ENCODE results near the gene IFNL4.

DNA sequence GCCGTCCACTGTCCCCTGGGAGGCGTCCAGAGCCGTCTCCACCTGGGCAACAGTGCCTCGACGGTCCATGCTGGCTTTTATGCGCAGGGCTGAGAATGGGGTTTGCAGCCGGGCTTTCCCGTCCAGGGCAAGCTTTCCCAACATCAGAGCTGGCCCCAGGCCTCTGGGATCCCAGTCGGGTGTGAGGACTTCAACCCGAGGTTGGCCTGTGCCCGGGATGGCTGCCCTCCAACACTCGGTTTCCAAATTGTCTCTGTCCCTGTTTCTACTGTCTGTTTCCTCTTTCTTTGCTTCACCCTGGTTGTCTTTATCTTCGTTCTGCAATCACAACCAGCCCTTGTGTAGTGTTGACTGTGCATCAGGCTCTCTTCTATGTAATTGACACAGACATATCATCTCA is at the start of gene IFNL4:
- TF ChIP-seq, protein P1, sequence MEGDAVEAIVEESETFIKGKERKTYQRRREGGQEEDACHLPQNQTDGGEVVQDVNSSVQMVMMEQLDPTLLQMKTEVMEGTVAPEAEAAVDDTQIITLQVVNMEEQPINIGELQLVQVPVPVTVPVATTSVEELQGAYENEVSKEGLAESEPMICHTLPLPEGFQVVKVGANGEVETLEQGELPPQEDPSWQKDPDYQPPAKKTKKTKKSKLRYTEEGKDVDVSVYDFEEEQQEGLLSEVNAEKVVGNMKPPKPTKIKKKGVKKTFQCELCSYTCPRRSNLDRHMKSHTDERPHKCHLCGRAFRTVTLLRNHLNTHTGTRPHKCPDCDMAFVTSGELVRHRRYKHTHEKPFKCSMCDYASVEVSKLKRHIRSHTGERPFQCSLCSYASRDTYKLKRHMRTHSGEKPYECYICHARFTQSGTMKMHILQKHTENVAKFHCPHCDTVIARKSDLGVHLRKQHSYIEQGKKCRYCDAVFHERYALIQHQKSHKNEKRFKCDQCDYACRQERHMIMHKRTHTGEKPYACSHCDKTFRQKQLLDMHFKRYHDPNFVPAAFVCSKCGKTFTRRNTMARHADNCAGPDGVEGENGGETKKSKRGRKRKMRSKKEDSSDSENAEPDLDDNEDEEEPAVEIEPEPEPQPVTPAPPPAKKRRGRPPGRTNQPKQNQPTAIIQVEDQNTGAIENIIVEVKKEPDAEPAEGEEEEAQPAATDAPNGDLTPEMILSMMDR (IDR thresholded peaks at IDR 0.05): no peak
- TF ChIP-seq POLR2AphosphoS5 (IDR thresholded peaks at IDR 0.05) (no peak), EP300 (IDR thresholded peaks at IDR 0.05) (no peak), POLR2A (IDR thresholded peaks at IDR 0.05) (no peak)

Measured in stomach (tissue), 4 donors.